A549 treated with AZD2906 at 1 μM for 4 hours (cell line): ENCODE measurements around the gene TFDP1. TPM values are rescaled to one million over a fixed set of nuclear protein-coding genes. Genes with fewer than 3 reads are reported as not detected.

ENCODE experiments used
- total RNA-seq: library from RNA; stranded (reverse); fragments of 200-300 nt; extraction: Qiagen RNA extraction; gene quantifications from 5 replicates; pipeline ENCODE4 v1.2.3, GENCODE V29; 2022

The TFDP1 gene
- 92.9 to 107 TPM (median 98.2 TPM) in 5 replicates for total RNA-seq

GRCh38 chr13:113584205-113584869 lies at the start of gene TFDP1:
Gene TFDP1, plus strand, starts transcription at chr13:113584753. Its CDS starts 1,085 bp downstream, at chr13:113585838.

DNA sequence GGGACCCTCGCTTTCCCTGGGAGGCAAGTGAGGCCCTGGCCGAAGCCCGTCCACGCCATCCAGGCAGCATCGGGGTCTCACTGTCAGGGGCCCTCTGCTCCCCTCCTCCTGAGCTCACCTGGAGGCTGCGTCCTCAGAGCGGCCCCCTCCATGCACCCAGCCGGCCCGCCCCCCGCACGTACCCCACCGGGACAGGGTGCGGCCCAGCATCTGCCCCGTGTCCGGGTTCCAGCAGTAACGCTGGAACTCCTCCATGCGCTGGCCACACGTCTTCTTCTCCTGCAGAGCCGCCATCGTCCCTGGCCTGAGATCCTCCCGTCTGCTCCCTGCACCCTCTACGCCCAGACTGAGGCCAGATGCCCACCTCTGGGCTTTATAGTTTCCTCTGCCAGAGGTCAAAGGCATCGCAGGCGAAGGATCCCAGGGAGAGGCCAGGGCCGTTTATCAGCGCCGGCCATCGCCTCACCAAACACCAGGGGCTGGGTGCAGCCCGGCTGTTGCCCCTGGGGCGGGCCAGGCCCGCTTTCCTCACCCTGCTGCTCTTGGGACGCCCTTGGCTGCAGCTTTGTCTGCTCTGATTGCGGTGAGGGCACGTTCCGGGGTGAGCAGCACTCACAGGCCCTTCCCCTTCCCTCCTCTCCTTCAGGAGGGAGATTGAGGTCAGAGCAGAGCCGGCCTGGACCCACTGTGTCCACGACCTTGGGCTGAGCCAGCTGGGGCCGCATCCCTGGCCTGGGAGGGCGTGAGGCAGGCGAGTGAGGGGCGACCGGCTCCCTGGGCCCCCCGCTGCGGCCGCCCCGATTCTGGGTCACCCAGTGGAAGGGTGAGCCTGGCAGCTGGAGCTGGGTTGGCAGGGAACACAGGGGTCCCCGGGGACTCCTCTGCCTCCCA lies 73.5 kb downstream of the TFDP1 start, which contains the start of gene ATP4B:
ATP4B (minus strand) TSS at position 348 of the 891 bp plus-strand sequence; CDS start at position 294, 54 bp downstream.

GRCh38 chr13:113666951-113667701 lies 82.6 kb downstream of the TFDP1 start, which contains the start of gene GRK1:
Gene GRK1, plus strand, starts transcription at chr13:113667219. Its CDS starts 168 bp downstream, at chr13:113667387.

Other genes with a start within 250 kb of the TFDP1 start
- gene GRTP1, start 220.6 kb upstream of the TFDP1 start, total RNA-seq, result 1.5 to 2.5 TPM (median 1.8 TPM) in 5 replicates
- gene ADPRHL1, start 131.3 kb upstream of the TFDP1 start, total RNA-seq, result 13.8 to 18.6 TPM (median 14.8 TPM) in 5 replicates
- gene DCUN1D2, start 94.0 kb upstream of the TFDP1 start, total RNA-seq, result 8.6 to 10.5 TPM (median 10.1 TPM) in 5 replicates
- not detected in 5 replicates for gene ATP4B, start 73.4 kb downstream of the TFDP1 start, total RNA-seq
- 0.02 to 0.19 TPM (median 0.05 TPM) in 3 of 5 replicates, not detected in the others for gene GRK1, start 82.5 kb downstream of the TFDP1 start, total RNA-seq
- gene TMEM255B, start 174.5 kb downstream of the TFDP1 start, total RNA-seq, result 0.58 to 1.5 TPM (median 0.98 TPM) in 5 replicates